HuH-7 (cell line): ENCODE results near the gene COA1.
A peak's percentile ranks its signal among the peaks of the same experiment; 100 is the strongest.
"Not testable (repeated sequence)": the region's sequence is repeated elsewhere in the genome, so short reads cannot be mapped to it uniquely, and the experiment has no call there.

Source experiments
- DNase-seq: peaks from one replicate; pipeline ENCODE4 v3.0.0; 2011; ENCODE audit warnings: low spot score

COA1 gene

DNA sequence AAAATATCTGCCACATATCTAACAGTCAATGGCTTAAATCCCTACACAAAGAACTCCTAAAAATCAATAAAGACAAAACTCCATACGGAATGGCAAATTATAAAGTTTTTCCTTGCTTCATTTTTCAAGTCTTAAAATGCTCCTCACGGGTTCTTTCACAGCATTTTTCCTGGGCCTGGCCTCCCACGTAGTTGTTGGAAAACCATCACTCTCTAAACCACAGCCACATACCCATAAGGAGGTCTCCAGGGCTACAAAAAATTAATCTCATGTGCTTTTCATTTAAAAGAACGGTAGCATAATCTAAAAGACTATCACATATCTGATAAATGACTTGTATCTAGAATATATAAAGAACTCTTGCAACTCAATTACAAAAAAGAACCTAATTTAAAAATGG is 2.9 kb downstream of the COA1 start:
- DNase-seq, result no peak

DNA sequence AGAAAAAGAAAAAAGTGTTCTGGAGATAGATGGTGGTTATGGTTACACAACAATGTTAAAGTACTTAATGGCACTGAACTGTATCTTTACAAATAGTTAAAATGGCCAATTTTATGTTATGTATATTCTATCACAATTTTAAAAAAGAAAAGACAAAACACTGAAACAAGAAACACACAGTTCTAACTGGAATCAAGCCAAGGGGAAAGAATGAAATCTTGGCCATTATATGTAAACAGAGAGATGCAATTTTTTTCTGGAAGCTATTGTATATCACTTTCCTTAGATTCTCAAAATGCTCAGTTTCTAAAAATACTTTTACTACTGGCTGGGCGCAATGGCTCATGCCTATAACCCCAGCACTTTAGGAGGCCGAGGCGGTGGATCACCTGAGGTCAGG is 4.1 kb downstream of the COA1 start:
- no peak for DNase-seq

DNA sequence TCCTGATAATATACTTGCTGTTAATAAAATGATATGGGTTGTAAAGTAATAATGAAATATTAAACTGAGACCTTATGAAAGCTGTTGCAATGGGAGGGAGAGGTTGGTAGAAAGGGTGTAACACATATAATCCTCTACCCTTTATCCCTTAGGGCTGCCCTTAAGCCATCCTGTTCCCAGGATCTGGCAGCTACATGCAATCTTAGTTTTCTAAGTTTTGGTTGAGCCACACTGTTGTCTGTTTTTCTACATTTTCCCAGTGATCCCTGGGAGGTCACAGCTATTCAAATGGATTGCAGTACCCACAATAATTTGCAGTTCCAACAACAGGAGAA is 6.3 kb downstream of the COA1 start:
- DNase-seq, result no peak

DNA sequence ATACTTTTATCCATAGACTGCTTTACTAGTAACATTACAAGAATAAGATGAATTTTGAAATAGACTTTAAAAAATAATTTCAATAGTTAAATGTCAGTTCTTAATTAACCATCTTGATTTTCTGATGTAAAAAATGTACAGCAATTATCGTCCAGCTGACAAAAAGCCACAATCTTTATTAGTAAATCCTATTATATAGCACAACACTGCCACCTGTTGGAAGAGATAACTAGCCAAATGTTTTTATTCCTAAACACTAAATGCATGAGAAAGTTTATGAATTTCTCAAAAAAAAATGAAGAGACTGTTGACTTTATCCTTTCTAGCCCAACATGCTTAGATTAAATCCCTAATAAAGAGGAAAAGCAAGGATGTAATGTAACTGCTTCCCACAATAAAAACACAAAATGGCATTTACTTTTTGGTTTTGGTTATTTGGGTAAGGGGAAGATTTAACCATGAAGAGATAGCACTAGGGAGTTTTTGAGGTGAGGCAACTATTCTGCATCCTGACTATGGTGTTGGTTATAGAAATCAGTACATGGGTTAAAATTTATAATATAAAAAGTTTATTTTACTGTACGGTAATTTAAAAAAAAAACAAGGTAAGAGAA is 8.0 kb downstream of the COA1 start:
- no peak for DNase-seq

DNA sequence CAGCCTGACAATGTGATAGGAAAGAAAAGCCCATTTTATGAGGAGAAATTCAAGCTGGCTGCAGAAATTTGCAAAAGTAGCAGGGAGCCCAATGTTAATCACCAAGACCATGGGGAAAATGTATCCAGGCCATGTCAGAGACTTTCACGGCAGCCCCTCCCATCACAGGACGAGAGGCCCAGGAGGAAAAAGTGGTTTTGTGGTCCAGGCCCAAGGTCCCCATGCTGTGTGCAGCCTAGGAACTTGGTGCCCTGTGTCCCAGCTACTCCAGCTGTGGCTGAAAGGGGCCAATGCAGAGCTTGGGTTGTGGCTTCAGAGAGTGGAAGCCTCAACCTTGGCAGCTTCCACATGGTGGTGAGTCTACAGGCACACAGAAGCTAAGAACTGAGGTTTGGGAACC is 12.7 kb downstream of the COA1 start:
- DNase-seq, result no peak

DNA sequence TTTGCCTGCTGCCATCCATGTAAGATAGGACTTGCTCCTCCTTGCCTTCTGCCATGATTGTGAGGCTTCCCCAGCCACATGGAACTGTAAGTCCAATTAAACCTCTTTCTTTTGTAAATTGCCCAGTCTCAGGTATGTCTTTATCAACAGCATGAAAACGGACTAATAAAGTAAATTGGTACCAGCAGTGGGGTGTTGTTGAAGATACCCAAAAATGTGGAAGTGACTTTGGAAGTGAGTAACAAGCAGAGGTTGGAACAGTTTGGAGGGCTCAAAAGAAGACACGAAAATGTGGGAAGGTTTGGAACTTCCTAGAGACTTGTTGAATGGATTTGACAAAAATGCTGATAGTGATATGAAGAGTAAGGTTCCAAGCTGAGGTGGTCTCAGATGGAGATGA is 13.4 kb downstream of the COA1 start:
- DNase-seq, result not testable (repeated sequence)

DNA sequence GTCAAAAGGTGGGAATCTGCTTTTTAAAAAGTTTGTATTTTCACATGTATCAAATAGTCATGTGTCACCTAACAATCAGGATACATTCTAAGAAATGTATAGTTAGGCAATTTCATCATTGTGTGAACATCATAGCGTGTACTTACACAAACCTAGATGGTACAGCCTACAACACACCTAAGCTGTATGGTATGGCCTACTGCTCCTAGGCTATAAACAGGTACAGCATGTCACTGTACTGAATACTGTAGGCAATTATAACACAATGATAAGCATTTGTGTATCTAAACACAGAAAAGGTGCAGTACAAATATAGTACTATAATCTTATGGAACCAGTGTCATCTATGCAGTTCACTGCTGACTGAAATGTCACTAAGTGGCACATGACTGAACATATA is 17.8 kb downstream of the COA1 start:
- DNase-seq, result no peak

DNA sequence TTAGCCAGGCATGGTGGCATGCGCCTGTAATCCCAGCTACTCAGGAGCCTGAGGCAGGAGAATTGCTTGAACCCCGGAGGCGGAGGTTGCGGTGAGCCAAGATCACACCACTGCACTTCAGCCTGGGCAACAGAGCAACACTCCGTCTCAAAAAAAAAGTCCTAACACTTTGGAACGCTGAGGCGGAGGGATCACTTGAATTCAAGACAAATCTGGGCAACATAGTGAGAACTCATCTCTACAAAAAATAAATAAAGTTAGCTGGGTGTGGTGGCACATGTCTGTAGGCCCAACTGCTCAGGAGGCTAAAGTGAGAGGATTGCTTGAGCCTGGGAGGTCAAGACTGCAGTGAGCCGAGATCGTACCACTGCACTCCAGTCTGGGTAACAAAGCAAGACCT is 21.3 kb downstream of the COA1 start:
- not testable (repeated sequence) for DNase-seq

DNA sequence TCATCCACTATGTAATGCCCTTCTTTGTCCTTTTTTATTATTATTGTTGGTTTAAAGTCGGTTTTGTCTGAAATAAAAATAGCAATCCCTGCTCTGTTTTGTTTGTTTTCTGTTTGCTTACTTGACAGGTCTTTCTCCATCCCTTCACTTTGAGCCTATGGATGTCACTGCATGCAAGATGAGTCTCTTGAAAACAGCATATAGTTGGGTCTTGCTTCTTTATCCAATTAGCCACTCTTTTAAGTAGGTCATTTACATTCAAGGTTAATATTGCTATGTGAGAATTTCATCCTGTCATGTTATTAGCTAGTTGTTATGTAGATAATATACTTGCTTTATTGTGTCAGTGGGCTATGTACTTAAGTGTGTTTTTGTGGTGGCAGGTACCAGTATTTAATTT is 25.8 kb downstream of the COA1 start:
- DNase-seq, result no peak

DNA sequence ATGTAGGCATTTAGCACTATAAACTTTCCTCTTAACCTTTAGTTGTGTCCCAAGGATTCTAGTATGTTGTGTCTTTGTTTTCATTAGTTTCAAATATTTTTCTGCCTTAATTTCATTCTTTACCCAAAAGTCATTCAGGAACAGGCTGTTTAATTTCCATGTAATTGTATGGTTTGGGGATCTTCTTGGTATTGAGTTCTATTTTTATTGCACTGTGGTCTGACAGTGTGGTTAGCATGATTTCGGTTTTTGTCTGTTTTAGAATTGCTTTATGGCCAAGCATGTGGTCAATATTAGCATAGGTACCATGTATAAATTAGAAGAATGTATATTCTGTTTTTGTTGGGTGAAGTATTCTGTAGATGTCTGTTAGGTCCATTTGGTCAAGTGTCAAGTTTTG is 26.3 kb downstream of the COA1 start:
- no peak for DNase-seq

DNA sequence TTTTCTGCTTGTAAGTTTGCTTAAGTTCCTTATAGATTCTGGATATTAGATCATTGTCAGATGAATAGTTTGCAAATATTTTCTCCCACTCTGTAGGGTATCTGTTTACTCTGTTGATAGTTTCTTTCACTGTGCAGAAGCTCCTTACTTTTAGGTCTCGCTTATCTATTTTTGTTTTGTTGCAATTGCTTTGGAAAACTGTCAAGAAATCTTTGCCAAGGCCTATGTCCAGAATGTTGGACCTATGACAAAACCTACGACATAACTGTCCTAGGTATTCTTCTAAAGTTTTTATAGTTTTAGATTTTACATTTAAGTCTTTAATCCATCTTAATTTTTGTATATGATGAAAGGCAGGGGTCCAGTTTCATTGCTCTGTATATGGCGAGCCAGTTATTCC is 27.4 kb downstream of the COA1 start:
- DNase-seq, result no peak

DNA sequence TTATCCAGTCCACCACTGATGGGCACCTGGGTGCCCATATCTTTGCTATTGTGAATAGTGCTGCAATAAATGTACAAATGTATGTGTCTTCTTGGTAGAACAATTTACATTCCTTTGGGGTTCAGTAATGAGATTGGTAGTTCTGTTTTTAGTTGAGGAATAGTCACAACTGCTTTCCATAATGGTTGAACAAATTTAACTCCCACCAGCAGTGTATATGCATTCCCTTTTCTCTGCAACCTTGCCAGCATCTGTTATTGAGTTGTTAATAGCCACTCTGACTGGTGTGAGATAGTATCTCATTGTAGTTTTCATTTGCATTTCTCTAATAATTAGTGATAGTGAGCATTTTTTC is 27.8 kb downstream of the COA1 start:
- DNase-seq, result no peak

DNA sequence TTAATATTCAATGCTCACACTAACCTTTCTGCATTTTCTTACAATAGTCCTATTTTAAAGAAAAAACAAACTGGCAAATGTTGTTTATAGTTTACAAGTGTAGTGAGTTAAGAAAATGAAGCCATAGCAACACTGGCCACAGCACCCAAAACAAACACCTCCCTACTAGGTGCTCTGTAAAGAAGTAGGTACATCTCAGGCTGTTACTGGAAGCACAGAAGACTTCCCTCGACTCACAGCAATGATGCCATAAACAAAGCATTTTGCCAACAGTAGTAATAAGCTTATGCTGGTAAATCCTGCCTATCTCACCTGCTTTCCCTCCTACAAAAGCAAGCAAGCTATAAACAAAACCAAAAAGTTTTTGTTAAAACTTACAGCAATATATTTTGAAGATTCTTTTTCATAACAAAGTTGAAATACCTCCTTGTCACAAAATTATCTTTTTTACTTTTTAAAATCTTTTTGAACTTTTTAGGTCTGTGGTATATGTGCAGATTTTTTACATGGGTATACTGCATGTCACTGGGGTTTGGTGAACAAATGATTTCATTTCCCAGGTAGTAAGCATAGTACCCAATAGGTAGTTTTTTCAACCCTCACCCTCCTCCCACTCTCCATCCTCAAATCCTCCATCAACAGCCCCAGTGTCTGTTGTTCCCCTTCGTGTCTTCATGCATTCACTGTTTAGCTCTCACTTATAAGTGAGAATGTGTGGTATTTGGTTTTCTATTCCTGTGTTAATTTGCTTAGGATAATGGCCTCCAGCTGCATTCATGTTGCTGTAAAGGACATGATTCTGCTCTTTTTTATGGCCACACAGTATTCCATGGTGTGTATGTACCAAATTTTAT is 28.4 kb downstream of the COA1 start:
- DNase-seq, result no peak

DNA sequence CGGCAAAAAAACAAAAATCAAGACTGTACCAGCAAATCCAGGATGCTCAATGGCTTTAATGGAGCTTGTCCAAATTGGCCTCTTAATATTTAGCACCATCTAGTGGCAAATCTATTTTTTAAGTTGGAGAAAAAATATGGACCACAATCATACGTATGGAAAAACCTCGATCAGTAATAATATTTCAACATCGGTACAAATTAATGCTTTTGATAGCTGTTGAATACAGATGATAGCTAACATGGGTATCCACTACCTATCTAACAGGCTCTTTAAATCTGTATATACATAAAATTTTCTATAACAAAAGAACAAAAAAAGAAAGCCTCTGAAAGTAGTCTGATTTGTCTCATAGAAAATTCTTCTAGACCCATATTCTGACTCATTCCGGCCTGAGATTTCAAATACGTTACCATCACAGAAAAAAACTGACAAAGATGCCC is 29.2 kb downstream of the COA1 start:
- peak; percentile 36 for DNase-seq

DNA sequence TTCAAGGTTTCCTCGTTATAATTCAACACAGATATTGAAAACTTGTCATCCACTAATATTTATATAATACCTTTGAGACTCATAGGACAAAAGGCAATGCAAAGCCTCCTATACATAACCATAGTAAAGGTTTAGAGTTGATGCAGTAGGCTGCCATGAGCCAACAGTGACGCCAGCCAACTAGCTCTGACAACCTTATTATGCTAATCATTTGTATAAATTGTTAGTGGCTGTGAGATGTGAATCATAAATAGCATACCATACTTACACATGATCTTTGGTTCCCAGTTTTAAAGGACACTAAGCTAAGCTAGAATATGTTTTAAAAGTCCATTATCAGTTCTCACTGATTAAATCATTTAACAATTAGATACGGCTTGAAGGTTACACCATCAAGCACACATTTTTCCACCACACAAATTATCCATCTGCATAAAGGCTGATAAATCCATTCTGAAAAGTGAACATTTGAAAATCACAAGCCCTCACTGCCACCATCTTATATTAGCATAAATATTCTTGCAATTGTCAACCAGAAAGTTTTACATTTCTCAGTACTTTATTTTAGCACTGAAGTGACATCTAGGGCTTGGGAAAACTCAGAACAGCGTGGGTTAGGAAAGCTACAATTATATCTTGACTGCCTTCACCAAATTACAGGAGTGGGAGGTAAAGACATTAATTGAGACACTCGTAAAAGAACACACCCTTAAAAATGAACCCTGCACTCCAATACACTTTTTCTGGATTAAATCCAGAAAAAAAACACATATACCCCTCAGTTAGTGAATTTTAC is 30.7 kb downstream of the COA1 start:
- DNase-seq, result no peak

DNA sequence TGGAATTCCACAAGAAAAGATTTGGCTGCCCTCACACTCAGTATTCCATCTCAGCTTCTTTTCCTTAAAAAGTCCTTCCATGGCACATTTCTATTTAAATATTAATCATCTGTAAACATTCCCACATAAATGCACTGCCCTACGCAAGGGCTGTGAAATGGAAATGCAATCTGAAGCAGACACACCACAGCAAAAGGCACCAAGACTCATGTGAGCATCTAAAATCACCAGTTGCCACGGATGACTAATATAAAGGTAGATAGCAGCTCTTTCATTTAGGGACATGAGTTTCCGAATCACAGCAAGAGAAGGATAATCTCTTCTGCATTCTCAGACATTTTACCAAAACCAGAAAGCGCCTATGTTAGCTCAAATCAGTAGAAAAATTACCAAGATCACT is 31.6 kb downstream of the COA1 start:
- no peak for DNase-seq

DNA sequence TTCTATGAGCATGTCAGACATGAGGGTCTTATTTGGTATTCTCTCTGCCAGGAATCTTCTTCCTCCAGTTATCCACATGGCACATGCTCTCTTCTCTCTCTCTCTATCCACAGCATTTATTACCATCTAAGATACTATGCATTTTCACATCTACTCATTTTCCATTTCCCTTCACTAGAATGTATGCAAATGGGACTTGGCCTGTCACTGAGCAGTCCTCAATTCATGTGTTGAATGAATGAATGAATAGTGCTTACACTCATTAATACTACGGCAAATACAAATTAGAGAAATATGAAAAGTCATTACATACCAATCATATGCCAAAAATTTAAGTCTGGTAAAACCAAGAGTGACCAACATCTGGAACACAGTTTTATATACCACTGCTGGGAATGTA is 34.0 kb downstream of the COA1 start:
- no peak for DNase-seq

DNA sequence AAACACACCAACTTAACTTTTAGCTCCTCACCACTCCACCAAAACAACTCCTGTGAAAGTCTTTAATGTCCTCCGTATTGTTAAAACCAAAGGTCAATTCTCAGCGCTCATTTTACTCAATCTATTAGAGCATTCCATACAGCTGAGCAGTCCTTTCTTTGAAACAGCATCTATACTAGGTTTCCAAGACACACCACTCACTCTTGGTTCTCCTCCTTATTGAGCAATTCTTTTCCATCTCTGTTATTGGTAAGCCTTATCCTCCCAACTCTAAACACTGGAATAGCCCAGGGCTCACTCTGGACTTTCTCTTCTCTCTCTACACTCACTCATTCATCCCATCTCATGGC is 34.9 kb downstream of the COA1 start:
- no peak for DNase-seq

DNA sequence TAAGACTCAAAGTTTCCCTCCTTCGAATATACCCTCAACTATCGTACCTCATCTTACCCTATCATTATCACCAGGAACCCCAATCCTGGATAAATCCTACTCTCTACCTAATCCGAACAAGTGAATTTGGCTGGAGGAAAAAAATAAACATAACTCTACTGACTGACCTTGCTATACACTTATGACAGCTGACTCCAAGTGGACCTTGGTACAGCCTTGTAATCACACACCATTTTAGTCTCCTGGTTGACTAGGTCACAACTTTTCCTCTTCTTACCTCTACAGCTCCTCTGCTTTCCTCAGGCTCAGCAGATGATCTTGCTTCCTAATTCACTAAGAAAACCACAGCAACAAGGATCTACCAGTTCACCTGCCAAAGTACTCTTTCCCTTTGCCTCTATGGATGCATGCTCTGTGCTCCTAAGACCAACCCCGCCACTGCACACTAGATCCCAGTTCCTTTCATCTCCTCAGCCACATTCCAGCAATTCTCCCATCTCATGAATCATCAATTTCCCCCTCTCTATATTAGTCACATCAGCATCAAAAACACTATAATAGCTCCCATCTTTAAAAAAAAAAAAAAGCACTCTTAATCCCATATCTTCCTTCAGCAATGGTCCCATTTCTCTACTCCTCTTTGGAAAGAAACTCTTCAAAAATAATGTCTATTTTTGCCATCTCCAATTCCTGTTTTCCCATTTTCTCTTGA is 35.5 kb downstream of the COA1 start:
- no peak for DNase-seq

DNA sequence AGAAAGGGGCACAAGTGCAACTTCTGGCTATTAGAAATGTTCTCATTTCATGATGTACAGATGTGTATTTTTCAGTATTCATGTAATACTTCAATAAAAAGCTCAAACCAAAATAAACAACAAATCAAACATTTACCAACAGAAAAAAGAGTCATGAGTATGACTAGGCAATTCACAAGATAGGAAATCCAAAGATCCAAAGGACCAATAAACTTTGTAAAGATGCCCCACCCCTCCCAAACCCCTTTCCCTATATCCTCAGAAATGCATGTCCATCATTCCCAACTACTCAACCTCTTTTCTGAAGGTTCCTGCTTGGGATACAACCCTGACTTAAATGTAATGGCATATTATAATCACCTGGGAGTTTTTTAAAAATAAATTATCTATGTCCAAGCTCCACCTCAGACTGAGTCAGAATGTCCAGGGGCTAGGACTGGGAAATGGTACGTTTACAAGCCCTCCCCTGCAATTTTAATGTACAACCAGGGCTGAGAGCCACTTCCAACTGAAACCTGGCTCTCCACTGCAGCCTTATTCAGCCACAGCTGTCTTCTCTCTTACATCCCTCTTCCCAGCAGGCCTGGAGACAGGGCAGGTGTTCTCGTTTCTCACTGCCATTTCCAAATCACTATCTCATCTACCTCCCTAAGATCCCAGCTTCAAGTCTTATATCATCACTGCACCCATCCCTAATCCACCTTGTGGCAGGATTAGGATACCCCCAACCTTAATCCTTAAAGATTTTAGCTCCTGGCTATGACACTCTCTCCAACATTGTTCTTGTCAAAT is 36.5 kb downstream of the COA1 start:
- no peak for DNase-seq

DNA sequence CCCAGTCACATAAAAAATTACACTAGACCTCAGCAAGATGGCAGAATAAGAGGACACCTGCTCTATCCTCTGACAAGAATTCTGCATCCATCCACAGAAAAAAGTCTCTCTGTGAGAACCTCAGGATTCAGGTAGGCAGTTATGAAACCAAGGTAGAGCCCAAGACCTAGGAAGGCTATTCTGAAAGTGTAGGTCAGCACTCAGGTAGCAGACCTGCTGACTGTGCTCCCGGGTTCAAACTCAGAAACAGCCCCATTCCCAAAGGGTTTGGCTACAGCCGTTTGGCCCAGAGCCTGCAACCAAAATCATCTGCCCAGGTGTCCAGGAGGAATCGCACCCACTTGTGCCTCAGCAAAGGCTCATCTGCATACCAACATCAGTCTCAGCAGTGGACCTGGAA is 37.7 kb downstream of the COA1 start:
- no peak for DNase-seq

DNA sequence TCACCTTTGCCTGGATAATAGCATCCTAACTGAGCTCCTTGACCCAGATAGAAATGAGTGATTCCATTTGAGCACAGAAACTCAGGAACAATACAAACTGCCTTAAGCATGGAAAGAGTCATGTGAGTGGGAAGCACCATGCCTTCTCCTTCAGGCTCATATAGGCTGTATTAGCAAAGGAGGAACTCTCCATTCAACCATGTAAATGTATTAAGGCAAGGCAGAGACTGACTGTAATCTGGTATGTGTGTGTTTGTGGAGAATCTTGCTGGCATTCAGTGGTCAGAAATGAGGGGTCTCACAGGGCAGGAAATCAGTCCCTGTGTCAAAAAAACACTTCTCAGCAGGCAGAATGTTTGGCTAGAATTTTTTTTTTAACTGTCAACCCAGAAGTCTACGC is 40.2 kb downstream of the COA1 start:
- DNase-seq, result no peak
